HG03064 (cell line): ENCODE data around the gene PRRX2.
"Not testable (repeated sequence)": the region's sequence is repeated elsewhere in the genome, so short reads cannot be mapped to it uniquely, and the experiment has no call there.

Source experiments
- ATAC-seq: cut with Tn5 transposase; IDR thresholded peaks from one replicate; pipeline ENCODE4 v1.9.1; 2021; ENCODE audit warnings: low read depth; ENCODE audit not compliant: unreplicated experiment

PRRX2 gene

DNA sequence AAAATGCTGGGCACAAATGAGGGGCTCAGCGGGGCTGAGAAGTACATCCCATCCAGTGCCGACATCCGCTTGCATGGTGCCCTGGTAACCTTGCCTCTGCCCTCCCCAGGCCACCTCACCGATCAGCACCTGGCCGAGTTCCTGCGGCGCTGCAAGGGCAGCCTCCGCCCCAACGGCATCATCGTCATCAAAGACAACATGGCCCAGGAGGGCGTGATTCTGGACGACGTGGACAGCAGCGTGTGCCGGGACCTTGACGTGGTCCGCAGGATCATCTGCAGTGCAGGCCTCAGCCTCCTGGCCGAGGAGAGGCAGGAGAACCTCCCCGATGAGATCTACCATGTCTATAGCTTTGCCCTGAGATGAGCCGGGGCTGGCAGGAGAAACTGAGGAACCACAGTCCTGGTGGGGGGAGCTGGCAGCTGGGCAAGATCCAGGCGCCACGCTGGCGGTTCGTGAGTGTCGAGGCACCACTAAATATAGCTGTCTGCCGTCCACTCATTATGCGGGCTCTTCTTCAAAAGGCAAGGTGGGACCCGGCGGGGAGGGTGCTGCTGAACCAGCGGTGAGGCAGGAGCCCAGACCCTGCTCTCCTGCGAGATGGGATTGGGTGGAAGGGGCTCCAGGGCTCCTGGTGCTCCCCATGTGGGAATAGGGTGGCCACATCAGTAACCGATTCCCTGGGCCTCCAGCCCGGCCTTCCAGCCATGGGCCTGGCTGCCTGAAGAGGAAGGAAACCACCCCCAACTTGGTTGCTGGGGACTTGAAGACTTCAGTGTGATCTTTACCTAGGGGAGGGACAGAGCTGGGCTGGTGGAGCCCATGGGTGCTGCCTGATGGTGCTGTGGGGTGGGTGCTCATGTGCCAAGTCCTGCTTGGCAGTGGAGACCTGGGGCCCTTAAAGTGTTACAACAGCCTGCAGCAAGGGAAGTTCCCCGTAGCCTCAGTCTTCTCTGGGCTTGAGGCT, 30.1 kb upstream of the PRRX2 start:
- no peak for ATAC-seq

DNA sequence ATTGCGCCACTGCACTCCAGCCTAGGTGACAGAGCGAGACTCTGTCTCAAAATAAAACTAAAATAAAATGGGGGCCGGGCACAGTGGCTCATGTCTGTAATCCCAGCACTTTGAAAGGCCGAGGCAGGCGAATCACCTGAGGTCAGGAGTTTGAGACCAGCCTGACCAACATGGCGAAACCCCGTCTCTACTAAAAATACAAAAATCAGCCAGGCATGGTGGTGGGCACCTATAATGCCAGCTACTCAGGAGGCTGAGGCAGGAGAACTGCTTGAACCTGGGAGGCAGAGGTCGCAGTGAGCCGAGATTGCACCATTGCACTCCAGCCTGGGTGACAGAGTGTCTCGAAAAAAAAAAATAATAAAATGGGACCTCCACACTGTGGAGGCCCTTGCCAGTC, 29.1 kb upstream of the PRRX2 start:
- not testable (repeated sequence) for ATAC-seq

DNA sequence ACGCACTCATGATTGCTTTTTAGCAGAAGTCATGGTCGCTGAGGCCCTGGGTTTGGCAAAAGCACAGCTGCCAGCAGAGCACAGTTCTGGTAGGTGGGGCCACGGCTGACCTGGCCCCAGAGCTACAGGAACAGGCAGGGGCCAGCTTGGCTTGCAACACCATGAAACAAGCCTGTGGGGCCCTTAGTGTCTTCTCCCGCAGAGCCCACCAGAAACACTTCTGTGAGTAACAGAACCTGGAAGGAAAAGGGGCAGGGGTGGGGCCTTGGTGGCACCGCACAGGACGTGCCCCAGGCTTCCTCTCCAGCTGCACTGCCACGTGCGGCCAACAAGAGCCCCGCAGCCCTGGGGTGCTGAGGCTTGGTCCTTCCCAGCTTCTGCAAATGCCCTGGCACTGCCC, 28.3 kb upstream of the PRRX2 start:
- ATAC-seq, result no peak

DNA sequence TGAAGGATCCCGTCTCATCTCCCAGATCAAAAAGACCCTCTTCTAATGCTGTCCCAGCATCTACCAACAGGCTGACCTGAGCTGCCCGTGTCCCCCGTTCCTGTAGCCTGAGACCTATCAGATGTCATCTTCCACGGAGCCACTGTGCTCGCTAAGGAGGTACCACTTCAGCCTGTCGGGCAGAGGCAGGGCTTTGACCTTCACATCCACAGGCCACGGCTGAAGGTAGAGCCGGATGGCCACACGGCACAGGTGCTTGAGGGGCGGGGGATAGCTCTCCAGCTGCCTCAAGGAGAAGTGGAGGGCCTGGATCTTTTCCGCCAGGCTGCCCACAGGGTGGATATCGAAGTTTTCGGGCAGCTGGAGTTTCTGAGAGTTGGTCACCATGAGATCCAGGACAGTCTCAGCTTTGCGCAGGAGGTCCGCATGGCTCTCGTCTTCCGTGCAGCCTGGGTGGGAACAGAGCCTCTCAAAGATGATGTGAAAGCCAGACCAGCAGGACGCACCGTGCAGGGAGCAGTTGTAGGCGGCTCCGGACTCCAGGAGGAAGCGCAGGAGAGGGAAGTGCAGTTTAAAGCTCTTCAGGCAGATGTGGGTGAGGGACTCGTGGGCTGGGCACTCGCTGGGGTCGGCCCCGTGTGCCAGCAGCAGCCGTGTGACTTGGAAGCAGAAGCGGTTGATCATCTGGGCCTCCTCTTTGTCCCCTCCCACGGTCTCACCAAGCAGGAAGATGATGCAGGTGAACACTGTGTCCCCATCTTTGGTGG, 27.6 kb upstream of the PRRX2 start:
- no peak for ATAC-seq

DNA sequence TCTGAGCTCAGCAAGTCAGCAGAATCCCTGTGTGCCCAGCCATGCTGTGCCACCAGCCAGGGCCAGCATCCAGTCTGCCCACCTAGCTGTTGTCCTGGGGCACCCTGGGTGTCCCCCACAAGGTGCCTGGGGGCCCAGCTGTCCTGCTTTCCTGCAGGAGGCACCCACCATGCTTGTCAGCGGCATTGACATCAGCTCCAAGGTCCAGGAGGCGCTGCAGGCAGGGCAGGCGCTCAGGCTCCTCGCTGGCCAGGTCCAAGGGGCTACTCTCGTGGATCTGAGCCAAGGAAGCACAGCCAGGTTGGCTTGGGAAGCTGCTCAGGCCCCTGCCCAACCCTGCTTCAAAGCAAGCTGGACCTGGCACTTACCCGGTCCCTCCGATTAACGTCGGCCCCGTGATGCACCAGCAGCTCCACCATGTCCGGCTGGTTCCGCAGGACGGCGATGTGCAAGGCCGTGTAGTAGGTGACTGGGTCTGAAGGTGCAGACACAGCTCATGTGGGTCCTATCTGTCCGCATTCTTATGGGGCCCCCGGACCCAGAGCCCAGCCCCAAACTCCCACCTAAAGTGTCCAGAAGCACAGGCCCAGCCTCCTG, 26.3 kb upstream of the PRRX2 start:
- no peak for ATAC-seq

DNA sequence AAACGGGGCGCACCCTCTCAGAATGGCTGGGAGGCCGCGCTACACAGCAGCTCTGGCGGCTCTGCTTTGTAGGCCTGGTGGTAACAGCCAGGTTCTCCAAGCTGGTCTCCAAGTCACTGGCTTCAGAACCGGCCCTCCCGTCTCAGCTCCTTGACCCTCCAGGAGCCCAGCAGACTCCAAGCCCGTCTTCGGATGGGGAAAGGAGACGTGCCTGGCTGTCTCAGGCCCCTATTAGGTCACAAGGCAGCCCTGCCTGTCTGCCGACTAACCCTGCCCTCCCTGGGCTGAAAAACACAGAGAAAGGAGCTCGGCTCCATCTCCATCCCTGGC, 25.7 kb upstream of the PRRX2 start:
- no peak for ATAC-seq

DNA sequence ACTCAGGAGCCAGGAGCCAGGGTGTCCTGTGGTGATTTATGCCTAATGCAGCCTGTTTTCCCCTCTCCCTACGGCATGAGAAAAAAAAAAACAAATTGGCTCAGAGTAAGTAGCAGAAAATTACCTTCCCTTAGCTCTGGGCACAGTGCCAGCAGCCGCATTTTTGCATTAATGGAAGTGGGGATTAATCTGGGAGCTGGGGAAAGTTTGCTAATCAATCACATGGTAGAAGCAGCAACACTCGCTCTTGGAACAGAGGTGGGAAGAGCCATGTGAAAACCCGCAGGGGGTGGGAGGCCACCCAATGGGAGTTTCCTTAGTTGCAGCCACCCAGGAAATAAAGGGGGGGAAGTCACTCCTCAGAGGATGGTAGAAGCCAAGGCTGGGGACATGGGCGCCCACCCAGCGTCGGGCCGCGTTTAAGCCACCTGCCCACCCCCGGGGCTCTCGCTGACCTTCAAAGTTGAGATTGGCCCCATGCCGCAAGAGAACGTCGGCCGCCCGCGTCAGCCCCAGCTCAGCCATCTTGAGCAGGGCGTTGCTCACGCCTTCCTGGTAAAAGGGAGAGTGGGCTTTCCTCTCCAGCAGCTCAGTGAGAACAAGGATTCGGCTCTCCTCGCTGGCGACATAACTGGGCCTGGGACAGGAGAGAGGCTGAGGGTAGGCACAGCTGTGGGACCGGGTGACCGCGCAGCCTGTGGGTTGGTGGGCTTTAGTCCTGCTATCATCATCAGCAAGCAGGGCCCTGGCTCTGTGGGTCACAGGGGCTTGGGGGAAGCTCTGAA, 25.2 kb upstream of the PRRX2 start:
- ATAC-seq, result no peak

DNA sequence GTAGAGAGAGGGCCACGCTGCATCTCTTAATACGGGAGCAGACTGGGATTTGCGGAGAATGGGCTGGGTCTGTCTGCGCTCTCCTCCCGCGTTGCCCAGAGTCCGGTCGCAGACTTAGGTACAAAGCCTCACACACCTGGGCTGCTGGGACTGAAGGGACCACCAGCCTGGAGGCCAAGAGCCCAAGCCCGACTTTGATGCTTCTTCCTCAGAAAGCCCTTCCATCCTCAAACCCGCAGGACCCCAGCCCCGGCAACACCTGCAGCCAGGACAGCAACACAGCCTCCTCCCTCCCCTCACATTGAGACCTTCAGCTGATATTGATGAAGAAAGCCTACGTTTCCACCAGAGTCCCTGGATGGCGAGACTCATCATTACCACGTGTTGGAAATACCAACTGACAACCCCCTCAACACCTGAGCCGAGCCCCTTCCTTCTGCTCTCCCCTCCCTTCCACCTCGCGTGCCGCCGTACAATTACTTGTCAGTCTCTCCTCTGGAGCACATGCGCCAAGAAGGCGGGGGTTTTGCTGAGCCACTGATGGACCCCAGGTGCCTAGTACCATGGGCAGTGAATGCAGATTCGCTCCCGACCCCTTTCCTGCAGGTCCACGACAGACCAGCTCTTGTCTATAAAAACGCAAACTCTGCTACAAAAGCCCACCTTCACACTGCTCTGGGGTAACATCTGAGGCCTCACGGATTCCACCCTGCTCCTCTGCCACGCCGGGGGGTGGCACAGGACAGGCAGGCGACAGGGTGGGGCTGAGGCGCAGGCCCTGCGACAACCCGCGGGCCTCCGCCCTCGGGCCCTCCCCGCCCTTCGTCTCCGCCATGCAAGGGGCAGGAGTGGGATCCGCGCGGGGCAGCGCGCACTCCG, 24.3 kb upstream of the PRRX2 start:
- peak; percentile 19 for ATAC-seq

DNA sequence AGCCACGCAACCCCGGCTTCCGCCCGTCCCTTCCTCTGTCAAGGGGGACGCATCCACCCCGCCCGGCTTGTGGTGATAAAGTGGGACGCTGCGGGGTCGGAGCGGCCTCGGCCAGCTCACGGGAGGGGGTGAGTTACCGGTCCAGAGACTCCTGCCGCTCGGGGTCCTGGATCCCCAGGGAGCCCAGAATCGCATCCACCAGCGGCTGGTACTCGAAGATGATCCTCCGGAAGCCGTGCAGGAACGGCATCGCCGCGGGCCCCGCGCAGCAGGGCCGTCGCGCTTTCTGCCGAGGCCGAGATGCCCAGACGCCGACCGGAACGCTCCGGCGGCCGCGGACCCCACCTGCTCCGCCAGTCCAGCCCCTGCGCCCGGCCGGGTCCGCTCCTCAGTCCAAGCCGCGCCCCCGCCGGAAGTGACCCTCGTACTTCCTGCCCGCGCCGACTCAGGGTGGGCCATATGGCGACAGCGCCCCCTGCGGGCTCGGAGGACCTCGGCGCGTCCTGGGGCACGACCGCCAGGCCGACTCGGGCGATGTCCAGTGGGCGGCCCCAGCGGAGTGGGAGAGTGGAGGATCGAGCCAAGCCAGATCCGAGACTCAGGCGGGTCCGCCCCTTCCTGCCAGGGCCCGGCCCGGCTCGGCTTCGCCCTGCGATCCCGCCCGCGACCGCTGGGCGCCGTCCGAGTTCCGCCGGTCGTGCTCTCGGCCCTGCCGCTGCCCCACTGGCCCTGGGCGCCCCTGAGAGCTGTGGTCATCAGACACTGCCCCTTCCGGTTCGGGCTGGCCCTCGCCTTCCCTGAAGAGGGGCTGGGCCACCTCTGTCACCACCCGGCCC, 23.5 kb upstream of the PRRX2 start, which contains the start of gene ASB6:
Gene ASB6, minus strand, starts transcription at position 402 of the 836 bp plus-strand sequence. Its CDS starts 152 bp downstream, at position 250.
- ATAC-seq, result peak; percentile 67

DNA sequence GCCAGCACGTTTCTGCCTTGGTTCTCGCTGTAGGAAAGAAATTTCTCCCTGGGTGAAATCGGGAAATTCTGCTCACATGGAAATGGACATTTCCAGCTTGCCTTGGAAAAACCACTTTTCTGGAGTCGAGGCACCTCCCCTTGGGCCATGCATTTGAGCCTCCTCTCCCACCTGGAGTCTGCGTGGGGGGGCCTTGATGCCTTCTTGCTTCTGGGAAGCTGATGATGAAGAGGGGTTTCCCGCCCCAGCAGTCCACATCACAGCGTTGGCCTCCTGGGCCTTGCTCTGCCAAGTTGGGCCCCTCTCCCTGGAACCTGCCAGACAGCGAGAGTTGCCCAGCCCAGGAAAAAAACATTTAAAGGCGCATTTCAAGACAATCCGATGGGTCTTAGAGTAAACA, 21.7 kb upstream of the PRRX2 start:
- no peak for ATAC-seq

DNA sequence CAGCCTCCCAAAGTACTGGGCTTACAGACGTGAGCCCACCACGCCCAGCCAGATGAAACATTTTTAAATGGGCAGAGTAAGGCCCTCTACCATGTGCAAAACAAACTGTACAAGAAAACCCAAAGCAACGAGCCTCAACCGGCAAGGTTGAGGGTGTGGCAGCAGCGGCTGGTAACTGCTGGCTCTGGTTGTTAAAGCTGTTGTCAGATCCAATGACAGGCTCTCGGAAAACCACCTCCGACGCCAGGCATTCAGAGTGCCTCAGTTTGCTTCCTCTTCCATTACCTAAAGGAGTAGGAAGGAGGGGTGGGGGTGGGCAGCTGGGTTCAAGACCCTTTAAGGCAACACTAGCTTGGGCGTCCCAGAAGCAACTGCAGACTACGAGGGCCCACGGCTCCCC, 21.1 kb upstream of the PRRX2 start:
- ATAC-seq, result no peak

DNA sequence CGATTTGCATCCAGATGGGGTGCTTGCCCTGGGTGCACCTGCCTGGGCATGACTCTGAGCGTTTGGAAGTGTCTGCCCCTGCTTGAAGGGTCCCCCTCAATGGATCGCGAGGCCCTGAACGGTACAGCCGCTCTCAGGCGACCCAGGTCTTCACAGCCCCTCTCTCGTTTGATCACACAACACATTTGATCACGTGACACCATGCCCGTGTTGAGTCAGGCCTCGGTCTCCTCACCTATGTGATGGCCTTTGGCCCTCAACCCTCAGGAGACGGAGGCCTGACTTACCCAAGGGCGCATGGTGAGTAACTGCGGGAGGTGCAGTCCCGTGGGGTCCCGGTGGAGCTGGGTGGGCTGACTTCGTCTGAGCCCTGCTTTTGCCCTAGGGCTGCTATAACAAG, 20.5 kb upstream of the PRRX2 start:
- no peak for ATAC-seq

DNA sequence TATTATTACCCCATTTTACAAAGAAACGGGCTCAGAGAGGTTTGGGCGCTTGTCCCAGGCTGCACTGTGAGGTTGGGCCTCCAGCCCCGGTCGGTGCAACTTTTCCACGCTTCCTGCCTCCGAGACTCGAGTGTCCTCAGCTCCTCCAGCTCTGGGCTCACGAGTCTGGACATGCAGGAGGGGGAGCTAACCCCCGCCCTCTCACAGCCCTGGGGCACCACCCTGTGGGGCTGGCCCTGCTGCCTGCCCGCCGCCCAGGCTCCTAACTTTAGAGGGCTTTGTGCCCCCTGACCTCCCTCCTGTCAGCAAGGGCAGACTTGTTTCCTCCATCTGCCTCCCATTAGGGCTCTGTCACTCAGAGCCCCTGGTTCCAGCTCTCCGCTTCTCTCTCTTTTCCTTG, 19.2 kb upstream of the PRRX2 start:
- ATAC-seq, result no peak

DNA sequence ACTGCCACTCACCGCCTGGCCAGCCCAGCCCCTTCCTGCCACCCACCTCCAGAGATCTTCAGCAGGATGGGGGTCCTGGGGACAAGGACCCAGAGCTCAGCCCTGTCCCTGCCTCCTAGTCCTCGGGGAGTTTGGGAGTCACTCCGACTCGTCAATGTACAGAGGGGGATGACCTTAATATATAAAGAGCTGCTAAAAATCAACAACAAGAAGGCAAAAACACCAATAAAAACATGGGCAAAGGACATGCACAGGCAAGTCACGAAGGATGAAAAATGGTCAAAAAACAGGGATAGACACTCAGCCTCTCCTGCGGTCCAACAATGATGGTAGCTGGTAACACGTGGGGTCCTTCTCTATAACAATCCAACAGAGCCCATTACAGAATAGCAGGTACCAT, 18.8 kb upstream of the PRRX2 start:
- no peak for ATAC-seq

DNA sequence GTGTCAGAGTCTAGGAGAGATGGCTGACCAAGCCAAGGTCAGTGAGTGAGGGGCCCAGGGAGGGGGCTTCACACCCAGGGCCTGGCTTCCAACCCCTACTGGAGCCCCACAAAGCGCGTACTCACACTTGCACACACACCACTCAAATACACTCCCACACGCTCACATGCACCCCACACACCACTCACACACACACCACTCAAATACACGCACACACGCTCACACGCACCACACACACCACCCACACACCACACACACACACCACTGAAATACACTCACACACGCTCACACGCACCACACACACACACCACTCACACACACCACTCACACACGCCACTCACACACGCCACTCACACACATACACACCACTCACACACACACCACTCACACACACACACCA, 17.8 kb upstream of the PRRX2 start:
- ATAC-seq, result no peak

DNA sequence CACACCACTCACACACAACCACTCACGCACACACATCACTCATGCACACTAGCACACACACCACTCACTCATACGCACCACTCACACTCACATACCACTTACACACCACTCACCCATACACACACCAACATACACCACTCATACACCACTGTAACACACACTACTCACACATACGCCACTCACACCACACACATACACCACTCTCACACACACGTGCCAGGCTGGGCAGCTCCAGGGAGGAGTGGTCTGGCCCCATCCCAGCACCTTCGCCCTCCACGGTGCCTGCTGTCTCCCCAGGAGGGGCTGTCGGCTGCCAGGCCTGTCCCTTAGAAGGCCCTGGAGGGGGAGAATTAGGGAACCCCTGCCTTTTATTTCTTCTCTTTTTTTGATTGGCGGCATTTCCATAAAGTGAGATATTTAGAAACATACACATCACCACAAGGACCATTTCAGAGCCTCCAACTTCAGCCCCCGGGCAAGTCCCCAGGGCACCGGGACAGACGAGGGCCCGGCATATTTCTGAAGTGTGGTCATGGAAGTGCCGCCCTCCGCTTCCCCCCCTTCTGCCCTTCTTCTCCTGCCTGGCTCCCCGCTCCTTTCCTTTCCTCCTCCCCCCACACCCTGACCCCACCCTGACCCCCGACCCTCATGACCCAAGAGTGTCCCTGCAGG, 17.2 kb upstream of the PRRX2 start:
- no peak for ATAC-seq

DNA sequence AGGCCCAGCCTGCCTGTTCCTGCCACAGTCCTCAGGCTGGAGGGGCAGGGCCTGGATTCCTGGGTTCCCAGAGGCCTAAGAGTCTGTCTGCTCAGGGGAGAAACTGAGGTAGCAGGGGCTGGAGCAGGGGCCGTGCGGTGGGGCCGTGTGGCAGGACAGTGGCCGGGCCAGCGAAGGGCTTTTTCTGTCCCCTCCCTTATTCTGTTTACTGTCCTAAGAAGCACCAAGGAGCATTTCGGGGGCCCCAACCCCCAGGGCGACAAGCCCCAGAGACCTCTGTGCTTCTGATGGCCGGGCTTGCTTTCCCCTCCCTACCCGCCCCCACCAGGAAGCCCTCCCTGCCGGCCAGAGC, 16.7 kb upstream of the PRRX2 start:
- no peak for ATAC-seq
